HEK293 (cell line): ENCODE data around the gene MDGA2.

Experiments used
- ZFHX2 ChIP-seq: fragments of 450-650 bp; formaldehyde crosslinking; conservative IDR thresholded peaks from 2 replicates; pipeline ENCODE4 v1.5.1; 2016; ENCODE audit warnings: missing biosample characterization, missing genetic modification characterization
- ZFP41 ChIP-seq: fragments of 450-650 bp; formaldehyde crosslinking; IDR thresholded peaks from 2 replicates; pipeline ENCODE4 v1.5.1; 2016; ENCODE audit warnings: missing biosample characterization, missing genetic modification characterization, borderline replicate concordance
- ZNF140 ChIP-seq: fragments of 450-650 bp; formaldehyde crosslinking; IDR thresholded peaks from 2 replicates; pipeline ENCODE4 v1.5.1; 2016; ENCODE audit warnings: missing biosample characterization, missing genetic modification characterization
- ZNF211 ChIP-seq: fragments of 450-650 bp; formaldehyde crosslinking; IDR thresholded peaks from 2 replicates; pipeline ENCODE4 v1.5.1; 2016; ENCODE audit warnings: low read depth, missing biosample characterization, missing genetic modification characterization
- ZNF221 ChIP-seq: fragments of 450-650 bp; formaldehyde crosslinking; IDR thresholded peaks from 2 replicates; pipeline ENCODE4 v1.5.1; 2017; ENCODE audit warnings: missing biosample characterization, missing genetic modification characterization, borderline replicate concordance
- ZNF274 ChIP-seq, 2 experiments: fragments of 200-500 bp in 1 of 2; fragments of 450-650 bp in 1 of 2; sonication (Bioruptor generic) in 1 of 2; formaldehyde crosslinking in 1 of 2; IDR thresholded peaks; 2 replicates each; pipeline versions ENCODE4 v1.5.1 to v1.6.1; 2014 to 2016; ENCODE audit warnings: borderline replicate concordance in 1 of 2, inconsistent platforms in 1 of 2, low read length in 1 of 2, missing biosample characterization in 1 of 2, missing genetic modification characterization in 1 of 2
- ZNF416 ChIP-seq: fragments of 450-650 bp; formaldehyde crosslinking; IDR thresholded peaks from 2 replicates; pipeline ENCODE4 v1.5.1; 2016; ENCODE audit warnings: missing biosample characterization, missing genetic modification characterization
- ZNF510 ChIP-seq: fragments of 450-650 bp; formaldehyde crosslinking; IDR thresholded peaks from 2 replicates; pipeline ENCODE4 v1.5.1; 2018; ENCODE audit warnings: mild to moderate bottlenecking, missing genetic modification characterization, missing biosample characterization; ENCODE audit not compliant: insufficient replicate concordance
- ZNF660 ChIP-seq: fragments of 450-650 bp; IDR thresholded peaks from 2 replicates; pipeline ENCODE4 v1.5.1; 2018; ENCODE audit warnings: missing biosample characterization, mild to moderate bottlenecking, missing genetic modification characterization
- ZSCAN30 ChIP-seq: fragments of 450-650 bp; IDR thresholded peaks from 2 replicates; pipeline ENCODE4 v1.5.1; 2018; ENCODE audit warnings: missing biosample characterization, mild to moderate bottlenecking, missing genetic modification characterization, moderate library complexity
- TF ChIP-seq, protein P1 (sequence below): fragments of 450-650 bp; formaldehyde crosslinking; IDR thresholded peaks from 2 replicates; pipeline ENCODE4 v1.5.1; 2016; ENCODE audit warnings: missing biosample characterization, missing genetic modification characterization
- TF ChIP-seq, protein P2 (sequence below): fragments of 450-650 bp; formaldehyde crosslinking; IDR thresholded peaks from 2 replicates; pipeline ENCODE4 v1.5.1; 2016; ENCODE audit warnings: missing biosample characterization, missing genetic modification characterization

DNA sequence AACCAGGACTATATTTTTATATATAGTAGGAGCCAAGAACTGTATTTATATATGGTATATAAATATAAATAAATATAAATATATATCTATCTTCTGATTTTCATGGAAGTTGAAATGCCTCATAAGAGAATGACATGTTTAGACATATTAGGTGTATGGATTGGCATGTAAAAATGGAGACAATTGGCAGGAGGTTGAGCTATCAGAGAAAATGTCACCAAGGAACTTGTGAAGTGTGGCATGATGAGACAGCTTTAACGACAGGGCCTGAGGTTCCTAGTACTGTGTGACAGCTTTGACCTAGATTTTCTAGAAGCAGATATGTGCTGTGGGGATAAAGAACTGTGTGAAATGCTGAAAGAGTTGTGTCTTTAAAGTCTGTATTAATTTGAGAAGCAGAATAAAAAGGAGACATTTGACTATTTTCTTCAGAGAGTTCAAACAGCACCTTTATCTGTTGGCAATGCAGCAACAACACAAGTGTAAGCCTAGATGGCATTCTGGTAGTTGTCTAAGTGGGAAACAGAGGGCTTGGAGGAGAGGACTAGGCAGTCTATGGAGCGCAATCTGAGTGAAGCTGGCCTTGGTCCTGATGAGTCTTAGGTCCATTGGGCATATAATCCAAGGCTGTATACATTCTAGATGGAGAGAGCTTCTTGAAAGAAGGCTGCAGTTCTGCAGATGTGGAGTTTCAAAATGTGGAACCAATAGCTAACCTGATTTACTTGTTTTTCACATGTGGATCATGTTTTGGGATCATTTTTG, 47.7 kb upstream of the MDGA2 start:
- TF ChIP-seq, protein P1, sequence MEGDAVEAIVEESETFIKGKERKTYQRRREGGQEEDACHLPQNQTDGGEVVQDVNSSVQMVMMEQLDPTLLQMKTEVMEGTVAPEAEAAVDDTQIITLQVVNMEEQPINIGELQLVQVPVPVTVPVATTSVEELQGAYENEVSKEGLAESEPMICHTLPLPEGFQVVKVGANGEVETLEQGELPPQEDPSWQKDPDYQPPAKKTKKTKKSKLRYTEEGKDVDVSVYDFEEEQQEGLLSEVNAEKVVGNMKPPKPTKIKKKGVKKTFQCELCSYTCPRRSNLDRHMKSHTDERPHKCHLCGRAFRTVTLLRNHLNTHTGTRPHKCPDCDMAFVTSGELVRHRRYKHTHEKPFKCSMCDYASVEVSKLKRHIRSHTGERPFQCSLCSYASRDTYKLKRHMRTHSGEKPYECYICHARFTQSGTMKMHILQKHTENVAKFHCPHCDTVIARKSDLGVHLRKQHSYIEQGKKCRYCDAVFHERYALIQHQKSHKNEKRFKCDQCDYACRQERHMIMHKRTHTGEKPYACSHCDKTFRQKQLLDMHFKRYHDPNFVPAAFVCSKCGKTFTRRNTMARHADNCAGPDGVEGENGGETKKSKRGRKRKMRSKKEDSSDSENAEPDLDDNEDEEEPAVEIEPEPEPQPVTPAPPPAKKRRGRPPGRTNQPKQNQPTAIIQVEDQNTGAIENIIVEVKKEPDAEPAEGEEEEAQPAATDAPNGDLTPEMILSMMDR (tag by site-specific recombination) = no peak
- TF ChIP-seq ZNF510 (tag by site-specific recombination) (no peak), ZNF221 (no peak), ZFP41 (tag by site-specific recombination) (no peak), ZNF274 (IDR thresholded peaks at IDR 0.05; ENCODE audit: low read length) (no peak), ZNF274 (tag by site-specific recombination; IDR thresholded peaks at IDR 0.05; ENCODE audit: borderline replicate concordance) (no peak), ZNF660 (tag by site-specific recombination) (no peak), ZNF416 (no peak), ZNF211 (no peak), ZNF140 (tag by site-specific recombination) (no peak), ZFHX2 (no peak), ZSCAN30 (tag by site-specific recombination) (no peak)
- TF ChIP-seq, protein P2, sequence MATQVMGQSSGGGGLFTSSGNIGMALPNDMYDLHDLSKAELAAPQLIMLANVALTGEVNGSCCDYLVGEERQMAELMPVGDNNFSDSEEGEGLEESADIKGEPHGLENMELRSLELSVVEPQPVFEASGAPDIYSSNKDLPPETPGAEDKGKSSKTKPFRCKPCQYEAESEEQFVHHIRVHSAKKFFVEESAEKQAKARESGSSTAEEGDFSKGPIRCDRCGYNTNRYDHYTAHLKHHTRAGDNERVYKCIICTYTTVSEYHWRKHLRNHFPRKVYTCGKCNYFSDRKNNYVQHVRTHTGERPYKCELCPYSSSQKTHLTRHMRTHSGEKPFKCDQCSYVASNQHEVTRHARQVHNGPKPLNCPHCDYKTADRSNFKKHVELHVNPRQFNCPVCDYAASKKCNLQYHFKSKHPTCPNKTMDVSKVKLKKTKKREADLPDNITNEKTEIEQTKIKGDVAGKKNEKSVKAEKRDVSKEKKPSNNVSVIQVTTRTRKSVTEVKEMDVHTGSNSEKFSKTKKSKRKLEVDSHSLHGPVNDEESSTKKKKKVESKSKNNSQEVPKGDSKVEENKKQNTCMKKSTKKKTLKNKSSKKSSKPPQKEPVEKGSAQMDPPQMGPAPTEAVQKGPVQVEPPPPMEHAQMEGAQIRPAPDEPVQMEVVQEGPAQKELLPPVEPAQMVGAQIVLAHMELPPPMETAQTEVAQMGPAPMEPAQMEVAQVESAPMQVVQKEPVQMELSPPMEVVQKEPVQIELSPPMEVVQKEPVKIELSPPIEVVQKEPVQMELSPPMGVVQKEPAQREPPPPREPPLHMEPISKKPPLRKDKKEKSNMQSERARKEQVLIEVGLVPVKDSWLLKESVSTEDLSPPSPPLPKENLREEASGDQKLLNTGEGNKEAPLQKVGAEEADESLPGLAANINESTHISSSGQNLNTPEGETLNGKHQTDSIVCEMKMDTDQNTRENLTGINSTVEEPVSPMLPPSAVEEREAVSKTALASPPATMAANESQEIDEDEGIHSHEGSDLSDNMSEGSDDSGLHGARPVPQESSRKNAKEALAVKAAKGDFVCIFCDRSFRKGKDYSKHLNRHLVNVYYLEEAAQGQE (tag by site-specific recombination) = no peak
